ENCODE data around the gene UFSP2.
"Not testable (repeated sequence)": the region's sequence is repeated elsewhere in the genome, so short reads cannot be mapped to it uniquely, and the experiment has no call there.

UFSP2 gene

DNA sequence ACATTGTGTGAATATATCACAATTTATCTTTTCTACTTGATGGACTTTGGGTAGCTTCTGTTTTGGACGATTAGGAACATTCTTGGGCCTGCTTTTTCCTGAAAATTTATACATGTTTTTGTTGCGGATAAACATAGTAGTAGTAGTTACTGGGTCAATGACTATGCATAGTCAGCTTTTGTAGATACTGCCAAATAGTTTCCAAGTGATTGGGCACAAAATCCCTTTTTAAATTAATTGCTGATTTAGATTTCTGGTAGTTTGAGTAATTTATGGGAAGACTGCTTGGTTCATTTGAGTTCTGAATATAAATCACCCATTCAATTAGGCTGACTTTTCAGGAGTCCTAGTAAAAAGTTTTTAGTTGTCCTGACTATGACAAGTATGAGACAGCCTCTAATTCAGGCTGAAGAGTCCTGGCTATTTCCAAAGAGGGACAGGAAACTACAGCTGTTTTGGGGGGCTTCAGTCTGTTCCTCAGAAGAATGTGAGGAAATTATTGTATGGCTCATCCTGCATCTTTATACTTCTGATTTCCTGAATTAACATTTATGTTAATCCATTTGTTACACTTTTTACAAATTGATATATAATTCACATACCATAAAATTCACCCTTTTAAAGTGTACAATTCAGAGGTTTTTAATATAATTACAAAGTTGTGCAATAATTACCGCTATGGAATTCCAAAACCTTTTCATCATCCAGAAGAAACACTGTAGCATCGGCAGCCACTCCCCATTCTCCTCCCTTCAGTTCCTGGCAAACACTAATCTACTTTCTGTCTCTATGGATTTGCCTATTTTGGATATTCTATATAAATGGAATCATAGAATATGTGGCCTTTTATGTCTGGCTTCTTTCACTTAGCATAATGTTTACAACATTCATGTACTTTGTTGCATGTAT lies 44.2 kb downstream of the UFSP2 start:
- DNase-seq = no peak

DNA sequence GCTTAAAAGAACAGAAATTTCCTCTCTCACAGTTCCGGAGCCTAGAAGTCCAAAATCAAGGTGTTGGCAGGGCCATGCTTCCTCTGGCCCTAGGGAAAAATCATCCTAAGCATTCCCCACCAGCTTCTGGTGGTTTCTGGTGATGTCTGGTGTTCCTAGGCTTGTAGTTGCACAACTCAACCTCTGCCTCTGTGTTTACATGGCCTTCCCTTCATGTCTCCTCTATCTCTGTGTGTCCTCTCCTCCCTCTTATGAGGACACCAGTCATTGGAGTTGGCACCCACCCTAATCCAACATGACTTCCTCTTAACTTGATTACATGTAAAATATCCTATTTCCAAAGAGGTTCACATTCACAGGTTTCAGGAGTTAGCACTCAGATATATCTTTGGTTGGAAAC lies 45.4 kb downstream of the UFSP2 start:
- no peak for DNase-seq

DNA sequence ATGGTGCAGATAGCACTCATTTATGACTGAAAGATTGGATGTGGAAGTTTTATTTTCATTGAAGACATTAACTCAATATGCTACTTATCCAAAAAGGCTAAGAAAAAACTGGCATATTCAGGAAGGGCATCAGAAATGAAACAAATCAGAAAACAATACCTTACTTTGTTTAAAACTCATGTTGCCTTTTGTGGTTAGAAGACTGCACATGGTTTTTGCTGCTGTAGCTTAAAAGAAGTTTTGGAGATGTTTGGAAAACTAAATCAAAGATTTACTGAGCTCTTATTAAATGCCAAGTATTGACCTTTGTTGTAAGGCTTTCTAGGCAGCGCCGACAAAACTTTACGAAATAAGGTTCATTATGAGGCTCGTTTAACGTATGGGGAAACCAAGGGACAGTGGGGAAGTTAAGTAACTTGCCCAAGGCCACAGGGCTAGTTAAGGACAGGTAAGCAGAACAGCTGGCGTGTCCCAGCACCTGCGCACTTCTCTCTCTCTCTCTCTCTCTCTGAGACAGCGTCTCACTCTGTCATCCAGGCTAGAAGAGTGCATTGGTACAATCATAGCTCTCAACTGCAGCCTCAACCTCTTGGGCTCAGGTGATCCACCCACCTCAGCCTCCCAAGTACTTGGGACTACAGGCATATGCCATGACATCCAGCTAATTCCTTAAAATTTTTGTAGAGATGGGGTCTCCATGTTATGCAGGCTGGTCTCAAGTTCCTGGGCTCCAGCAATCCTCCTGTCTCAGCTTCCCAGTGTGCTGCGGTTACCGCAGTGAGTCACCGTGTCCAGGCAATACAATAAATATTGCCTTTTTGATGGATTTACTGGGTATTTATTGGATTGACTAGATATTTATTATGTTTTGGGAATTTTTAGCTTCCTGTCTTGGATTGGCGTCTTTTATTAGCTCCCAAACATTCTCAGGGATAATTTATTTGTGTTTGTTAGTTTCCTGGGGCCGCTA lies 46.2 kb downstream of the UFSP2 start:
- DNase-seq = no peak

DNA sequence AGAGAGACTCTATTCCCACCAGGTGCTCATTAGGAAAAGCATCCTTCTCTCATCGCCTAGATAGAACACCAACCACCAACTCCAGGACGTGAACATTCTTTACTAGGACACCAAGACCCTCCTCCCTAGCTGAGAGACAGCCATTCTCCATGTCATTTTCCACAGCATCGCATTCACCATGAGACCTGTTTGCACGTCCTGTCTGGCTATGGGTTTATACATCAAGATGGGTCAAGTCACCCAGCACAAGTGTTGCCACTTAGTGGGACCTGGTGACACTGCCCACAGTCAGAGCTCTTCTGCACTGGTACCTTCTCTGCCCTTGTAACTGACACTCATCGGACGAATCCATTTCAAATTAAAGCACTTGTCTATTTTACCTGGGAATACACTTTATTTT lies 47.5 kb downstream of the UFSP2 start:
- no peak for DNase-seq

DNA sequence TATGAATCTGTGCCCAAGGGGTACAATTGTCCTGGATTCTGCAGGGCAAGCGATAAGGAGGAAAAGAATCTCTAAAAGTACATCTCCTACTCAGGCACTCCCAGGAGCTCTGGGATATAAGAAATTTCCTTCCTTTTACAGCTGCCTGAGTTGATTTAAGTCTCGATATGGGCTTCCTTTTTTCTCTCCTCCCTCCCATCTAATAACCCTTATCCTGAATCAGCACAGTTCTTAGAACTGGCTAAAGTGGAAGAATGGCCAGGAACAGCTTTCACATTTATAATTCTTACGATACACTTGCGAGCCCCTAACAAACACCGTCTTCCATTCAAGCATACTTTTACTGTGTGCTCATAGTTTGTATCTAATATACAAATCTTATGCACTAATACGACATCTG lies 51.2 kb downstream of the UFSP2 start:
- no peak for DNase-seq

DNA sequence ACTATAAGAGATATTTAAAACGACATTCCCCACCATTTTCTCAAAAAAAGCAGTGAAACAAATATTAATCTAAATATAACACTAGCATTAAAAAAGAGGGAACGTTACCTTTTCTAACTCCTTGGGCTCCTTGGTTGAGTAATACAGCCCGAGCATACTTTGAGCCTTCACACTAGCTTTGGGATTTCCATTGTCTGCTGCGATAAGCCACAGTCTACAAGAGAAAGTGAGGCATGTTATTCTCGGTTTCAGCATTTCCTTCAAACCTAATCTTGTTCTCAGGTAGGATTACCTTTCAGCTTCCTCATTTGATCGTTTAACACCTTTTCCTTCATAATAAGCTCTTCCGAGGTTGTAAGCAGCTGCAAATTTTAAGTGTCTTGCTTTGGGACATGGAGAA lies 51.7 kb downstream of the UFSP2 start:
- no peak for DNase-seq

DNA sequence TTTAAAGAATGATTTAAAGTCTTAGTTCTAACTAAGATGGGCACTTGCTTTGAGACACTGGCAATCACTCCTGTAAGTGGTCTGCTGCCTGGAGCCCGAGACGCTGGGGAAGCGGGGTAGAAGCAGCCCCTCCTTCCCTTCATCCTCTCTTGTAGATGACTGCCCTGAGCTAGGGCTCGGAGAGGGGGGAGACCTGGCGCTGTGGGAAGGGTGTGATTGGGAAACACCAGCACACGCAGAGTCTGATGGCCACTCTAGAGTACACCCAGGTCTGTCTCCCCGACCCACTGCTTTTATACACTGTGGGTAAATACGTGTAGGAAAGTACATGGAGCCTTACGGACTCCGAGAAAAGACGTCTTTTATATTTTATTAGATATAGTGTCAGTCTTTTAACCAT lies 54.1 kb downstream of the UFSP2 start:
- no peak for DNase-seq

DNA sequence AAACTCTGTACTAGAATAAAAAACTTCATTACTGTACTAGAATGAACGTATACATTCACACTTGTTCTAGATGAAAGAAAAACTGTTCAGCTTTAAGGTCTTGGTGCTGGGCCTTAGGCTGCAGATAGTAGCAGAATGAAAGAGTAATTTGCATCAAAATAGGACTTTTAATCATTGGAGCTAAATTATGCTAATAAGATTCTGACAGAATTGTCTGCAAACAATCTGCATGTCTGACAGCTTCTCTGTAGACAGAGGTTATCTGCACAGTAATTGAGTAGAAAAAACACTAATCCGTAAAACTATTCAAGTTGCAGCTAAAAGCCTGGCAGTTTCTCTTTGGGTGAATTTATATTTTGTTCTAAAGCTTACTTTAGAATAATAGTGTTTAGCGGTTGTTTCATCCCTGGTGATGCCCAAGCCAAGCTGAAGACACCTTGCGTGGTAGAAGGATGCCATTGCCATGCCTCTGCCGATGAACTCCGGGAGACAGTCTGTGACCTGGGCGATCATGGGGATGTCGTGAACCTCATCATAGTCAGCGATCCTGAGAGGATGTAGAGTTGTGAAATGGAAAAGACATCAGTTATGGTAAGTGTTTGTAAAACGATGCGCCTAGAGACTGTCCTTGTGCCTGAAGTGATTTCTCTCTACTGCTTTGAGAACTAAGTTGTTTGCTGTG lies 55.4 kb downstream of the UFSP2 start:
- DNase-seq = no peak

DNA sequence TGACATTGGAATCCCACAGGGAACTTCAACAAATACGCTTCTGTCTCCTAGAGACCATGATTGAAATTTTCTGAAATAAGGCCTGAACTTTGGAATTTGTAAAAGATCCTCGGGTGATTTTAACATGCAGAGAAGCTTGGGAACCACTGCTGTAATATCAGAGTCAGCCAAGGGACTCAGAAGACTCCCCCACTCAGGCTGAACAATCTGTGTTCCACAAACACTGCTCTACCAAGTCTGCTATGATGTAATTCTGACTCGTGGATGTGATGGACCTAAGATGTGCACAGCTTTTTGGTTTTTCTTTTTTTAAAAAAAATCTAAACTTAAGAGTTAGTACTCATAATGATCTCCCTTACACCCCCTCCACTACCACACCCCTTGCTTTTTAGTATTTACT lies 56.0 kb downstream of the UFSP2 start:
- DNase-seq = no peak

DNA sequence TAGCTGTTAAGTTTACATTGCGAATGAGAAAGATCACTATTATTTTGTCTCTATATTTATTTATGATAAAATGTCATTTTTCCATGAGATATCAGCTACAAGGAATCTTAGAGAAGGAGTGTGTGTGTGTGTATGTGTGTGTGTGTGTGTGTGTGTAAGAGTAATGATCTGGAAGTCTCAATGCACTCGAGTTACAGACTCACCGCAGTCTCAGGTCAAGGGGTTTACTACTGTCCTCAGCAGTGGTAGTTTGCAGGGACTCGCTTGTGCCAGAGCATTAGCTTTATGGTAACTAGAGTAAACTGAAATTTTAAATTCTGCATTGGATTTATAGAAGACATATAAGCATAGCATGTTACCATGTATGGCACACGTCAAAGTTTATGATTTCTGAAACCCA lies 60.9 kb downstream of the UFSP2 start:
- DNase-seq = no peak

DNA sequence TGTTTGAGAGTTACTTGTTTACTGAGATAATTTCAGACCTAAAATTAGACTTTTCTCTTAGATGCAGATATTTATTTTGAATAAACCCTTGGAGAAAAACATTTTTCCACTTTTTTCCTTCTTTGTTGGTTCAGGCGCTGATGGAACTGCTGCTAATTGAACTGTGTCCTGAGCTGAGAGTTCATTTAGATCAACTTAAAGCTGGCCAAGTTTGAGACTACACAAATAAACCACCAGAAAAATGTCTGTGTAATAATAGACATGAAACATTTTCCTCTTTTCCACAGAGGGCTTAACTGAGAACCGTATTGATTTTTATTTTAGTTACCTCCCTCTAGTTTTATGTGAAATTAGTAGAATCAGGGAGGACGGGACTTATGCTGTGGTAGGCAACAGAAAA lies 62.5 kb downstream of the UFSP2 start:
- DNase-seq = no peak

DNA sequence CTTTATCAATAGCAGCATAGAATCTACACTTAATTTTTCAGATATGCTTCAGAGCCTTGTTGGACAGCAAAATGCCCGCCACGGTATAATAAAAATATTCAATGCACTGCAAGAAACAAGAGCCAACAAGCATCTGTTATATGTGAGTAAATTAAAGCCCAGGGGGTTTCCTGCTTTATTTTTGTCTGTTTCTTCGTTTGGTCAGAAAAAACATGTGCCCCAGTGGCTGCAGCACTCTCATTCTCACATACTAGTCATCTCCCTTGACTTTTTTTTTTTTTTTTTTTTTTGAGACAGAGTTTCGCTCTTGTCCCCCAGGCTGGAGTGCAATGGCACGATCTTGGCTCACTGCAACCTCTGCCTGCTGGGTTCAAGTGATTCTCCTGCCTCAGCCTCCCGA lies 63.2 kb downstream of the UFSP2 start:
- not testable (repeated sequence) for DNase-seq

DNA sequence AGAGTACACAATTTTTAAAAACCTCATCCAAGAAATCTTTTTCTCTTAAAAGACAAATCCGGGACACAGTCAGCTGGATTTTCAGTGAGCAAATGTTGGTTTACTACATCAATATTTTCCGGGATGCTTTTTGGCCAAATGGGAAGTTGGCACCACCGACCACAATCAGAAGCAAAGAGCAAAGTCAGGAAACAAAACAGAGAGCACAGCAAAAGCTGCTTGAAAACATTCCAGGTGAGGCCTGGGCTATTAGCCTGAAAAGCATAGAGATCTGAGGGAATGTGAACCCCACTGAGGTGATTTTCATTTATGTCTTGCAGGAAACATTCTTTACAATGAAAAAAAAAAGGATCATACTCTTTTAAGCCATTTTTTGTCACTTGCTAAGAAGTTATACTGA lies 63.9 kb downstream of the UFSP2 start:
- DNase-seq = no peak

DNA sequence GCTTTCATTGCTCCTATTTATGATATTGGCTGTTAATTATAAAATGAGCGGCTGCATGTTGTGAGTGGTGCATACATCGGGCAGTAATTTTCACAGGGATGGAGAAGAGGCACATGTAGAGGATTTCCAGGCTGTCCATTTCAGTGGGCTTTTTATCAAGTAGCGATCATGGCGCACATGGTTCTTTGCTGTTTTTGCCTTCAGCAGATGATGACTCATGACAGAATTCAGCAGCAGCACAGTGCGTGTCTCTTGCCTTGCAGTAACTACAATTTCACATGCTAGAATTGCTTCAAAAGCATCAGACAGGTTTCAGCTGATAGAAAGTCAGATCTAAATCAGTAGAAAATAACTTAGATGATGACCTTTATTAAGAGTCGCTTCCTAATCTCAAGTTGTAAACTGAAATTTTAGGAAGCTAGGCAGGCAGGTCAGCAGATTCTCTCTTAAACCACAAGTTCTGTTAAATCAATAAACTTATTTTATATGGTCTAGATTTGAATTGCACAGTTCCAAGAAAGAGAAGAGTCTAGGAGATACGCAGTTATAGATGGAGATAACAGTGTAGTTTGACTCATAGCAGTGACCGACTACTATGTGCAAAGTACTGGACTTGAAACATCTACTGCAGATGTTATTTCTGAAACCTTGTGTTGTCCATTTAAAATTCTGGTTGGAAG lies 65.9 kb downstream of the UFSP2 start:
- DNase-seq = no peak

DNA sequence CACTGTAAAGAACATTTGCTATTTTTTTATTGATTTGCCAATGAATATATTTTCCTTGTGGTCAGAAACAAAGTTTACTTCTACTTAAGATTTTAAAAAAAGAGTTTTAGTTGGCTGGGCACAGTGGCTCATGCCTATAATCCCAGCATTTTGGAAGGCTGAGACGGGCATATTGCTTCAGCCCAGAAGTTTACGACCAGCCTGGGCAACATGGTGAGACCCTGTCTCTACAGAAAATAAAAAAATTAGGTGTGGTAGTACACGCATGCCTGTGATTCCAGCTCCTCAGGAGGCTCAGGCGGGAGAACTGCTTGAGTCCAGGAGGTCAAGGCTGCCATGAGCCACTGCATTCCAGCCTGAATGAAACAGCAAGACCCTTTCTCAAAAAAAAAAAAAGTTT lies 66.8 kb downstream of the UFSP2 start:
- no peak for DNase-seq

DNA sequence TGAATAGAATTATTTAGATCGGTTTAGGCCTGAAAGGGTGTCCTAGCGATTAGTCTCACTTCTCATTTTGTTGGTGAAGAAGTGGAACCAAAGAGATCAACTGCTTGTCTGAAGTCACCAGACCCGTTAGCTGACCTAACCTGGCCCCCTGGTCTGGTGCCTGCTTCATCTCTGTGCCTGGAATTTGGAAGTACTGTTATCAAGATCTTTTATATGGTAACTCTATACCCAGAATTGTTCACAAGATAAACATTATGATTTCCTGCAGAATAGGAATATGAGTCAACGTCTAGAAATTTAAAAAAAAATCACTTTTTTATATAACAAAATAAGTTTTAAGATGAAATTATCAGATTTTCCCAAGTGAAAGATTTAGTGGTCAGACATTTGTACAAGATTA lies 67.2 kb downstream of the UFSP2 start:
- no peak for DNase-seq

DNA sequence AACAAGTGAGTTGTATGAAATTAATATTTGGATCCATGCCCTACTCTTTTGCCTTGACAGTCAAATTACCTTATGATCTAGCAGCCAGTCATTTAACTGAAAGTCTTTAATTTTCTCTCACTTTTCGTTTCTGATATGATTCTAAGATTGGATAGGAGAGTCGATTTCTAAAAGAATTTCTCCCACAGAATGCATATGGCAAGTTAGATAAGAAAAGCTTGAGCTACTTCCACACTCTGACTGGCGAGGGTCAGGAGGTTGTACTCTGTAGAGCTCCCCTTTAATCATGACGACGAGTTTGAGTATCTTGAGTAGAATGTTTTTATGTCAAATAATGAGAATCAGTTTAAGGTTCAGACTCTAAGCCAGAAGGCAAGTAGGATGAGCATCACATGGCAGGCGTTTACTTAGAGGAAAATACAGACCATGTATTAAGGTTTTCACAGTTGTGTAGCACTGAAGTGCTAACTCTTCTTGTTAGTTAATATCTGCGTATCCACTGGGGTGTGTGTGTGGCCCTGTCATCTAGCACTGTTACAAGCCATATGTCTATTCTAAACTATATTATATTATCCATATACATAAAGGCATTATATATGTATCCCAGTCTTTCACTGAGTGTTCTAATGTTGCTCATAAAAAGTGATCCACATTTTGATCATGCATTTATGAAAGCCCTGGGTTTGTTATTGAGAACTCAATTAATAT lies 67.9 kb downstream of the UFSP2 start:
- no peak for DNase-seq

DNA sequence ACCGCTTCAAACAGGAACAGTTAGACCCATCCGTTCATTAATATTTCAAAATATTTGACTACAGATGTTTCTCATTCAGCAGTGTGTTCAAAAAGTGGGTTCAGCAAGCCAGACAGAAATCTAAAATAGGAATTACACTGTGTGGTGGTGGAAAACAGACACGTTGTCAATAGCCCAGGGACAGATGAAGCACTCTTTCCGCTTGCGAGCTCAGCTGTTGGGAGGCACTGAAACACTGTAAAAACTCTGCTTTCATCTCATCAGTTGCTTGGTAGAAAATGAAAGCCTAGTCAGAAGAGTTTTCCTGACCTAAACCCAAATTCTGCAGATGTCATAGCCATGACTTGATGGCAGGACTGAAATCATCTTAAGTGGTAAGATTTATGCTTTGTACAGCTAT lies 68.6 kb downstream of the UFSP2 start:
- DNase-seq = no peak

DNA sequence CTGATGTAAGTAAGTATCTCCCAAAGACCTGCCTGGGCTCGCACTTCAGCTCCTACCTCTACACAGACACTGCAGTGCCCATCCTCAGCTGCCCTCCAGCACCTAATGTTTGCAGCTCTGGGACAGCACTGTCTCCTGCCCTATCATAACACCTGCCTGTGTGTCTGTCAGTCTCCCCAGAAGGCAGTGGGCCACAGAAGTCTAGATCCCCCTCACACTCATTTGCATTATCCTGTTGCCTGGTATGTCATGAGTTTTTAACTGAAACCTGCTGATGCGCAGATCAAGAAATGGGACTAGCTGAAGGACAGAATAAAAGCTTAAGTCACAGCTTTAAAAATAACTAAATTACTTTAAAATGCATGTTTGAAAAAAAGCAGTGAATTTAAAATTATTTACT lies 73.0 kb downstream of the UFSP2 start:
- no peak for DNase-seq

DNA sequence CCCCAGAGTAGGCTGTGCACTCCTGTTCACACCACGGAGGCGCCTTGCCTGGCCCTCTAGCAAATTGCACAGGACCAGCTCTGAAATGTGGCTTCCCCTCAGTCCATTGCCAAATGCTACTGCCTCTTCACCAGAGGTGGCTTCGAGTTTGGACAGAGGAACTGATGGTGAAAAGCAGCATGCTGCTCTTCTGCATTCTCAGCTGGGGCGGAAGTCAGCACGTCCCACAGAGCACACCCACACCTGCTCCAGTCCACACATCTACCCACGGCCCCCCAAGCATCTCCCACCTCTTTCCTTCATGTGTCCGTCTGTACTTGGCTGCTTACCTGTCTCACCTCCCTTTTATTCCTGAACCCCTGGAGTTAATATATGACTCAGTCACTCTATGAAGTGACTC lies 73.6 kb downstream of the UFSP2 start:
- DNase-seq = no peak

DNA sequence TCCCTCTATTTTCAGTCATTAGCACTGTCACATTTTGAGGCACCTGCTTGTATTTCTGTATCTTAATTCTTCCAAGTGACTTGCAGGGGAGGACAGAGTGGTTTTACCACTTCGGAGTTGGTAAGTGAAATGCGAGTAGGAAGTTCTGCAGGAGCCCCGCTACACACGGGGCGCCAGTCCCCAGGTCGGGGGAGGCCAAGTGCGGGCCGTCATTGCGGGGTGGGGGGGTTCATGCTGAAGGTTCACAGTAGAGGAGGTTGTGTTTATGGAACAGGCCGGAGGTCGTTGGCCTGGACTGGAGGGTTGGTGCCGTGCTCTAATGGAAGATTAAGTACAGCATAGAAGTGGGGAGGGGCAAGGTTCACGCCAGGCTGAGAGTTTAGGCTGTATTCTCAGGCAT lies 74.1 kb downstream of the UFSP2 start:
- DNase-seq = no peak

Data from stimulated activated CD4-positive, alpha-beta T cell treated with anti-CD3 and anti-CD28 coated beads, Interleukin-2, amount 100 ng/mL, for 48 hours (primary cell).